HCT116 (cell line): ENCODE data around the gene TMEM181.

ENCODE experiments used
- CTCF ChIP-seq, 3 experiments: fragments of 200-600 bp in 1 of 3; sonication (generic) in 1 of 3; IDR thresholded peaks in 2 of 3; conservative IDR thresholded peaks in 1 of 3; 2 replicates each; pipeline ENCODE4 v1.5.1; 2012 to 2017; ENCODE audit warnings: low read depth in 2 of 3, low read length in 2 of 3, antibody characterized with exemption in 1 of 3, borderline replicate concordance in 1 of 3, control low read depth in 1 of 3, mild to moderate bottlenecking in 1 of 3, mixed read lengths in 1 of 3, mixed run types in 1 of 3, moderate library complexity in 1 of 3; ENCODE audit not compliant: insufficient read depth in 1 of 3
- EZH2 ChIP-seq: fragments of 200-600 bp; sonication (generic); IDR thresholded peaks from 2 replicates; pipeline ENCODE4 v1.6.1; 2017; ENCODE audit warnings: antibody characterized with exemption, mixed run types
- EZH2phosphoT487 ChIP-seq: fragments of 200-600 bp; IDR thresholded peaks from 2 replicates; pipeline ENCODE4 v1.6.1; 2018; ENCODE audit warnings: antibody characterized with exemption, borderline replicate concordance
- POLR2A ChIP-seq: IDR thresholded peaks from 2 replicates; pipeline ENCODE4 v1.7.0; 2011; ENCODE audit warnings: borderline replicate concordance; ENCODE audit not compliant: insufficient read depth, insufficient read length; ENCODE audit errors: extremely low read depth
- POLR2AphosphoS5 ChIP-seq: IDR thresholded peaks from 2 replicates; pipeline ENCODE4 v1.6.1; 2011; ENCODE audit warnings: mild to moderate bottlenecking, low read depth, low read length, moderate library complexity
- RAD21 ChIP-seq: IDR thresholded peaks from 2 replicates; pipeline ENCODE4 v1.6.1; 2012; ENCODE audit warnings: low read depth, mild to moderate bottlenecking
- REST ChIP-seq: IDR thresholded peaks from 2 replicates; pipeline ENCODE4 v1.6.1; 2012; ENCODE audit warnings: low read depth

- TF ChIP-seq CTCF (IDR thresholded peaks at IDR 0.05 in 2 of 3, conservative IDR thresholded peaks at IDR 0.05 in 1 of 3; ENCODE audit: borderline replicate concordance in 1 of 3, insufficient read depth in 1 of 3, low read depth in 2 of 3, low read length in 2 of 3), result no peak
- no peak for TF ChIP-seq EZH2phosphoT487
- peak; percentile 78 for TF ChIP-seq POLR2A
- peak; percentile 77 for TF ChIP-seq POLR2AphosphoS5
- TF ChIP-seq RAD21, result no peak
- TF ChIP-seq EZH2, result no peak
- TF ChIP-seq REST, result no peak
Observed at GRCh38 chr6:158559895-158560835, at the start of gene TMEM181.
